ENCODE data around the gene MEIKIN. TPM values are rescaled to one million over a fixed set of nuclear protein-coding genes. Genes with fewer than 3 reads are reported as not detected.

MEIKIN gene
- total RNA-seq, 1 experiment from 2014 or later = not detected

GRCh38 chr5:131854134-131854533 is 91.3 kb downstream of the MEIKIN start:
- Histone ChIP-seq H4K5ac (ENCODE audit: insufficient read length, low read depth, low read length) (no peak overlapping the region), H3K56ac (ENCODE audit: insufficient read length, low read depth, low read length) (no peak overlapping the region), H2AFZ (ENCODE audit: low read length) (no peak overlapping the region), H3K9ac (ENCODE audit: extremely low read depth, insufficient read length, low read length) (no peak overlapping the region), H3K79me1 (ENCODE audit: insufficient read depth, low read depth, low read length, poor library complexity, severe bottlenecking) (no peaks in the 10 kb centered on the region), H4K8ac (replicated peaks; ENCODE audit: insufficient read length, low read depth, low read length) (no peak overlapping the region), H3K18ac (ENCODE audit: insufficient read length, low read depth, low read length) (no peak overlapping the region), H3K4me1 (ENCODE audit: insufficient read depth, low read length) (no peaks in the 10 kb centered on the region), H2BK12ac (ENCODE audit: insufficient read length, low read depth, low read length) (no peak overlapping the region), H3K27ac (ENCODE audit: insufficient read length, low read depth, low read length) (no peak overlapping the region), H4K20me1 (ENCODE audit: control insufficient read depth, insufficient read depth, insufficient read length) (no peaks in the 10 kb centered on the region), H3K23ac (ENCODE audit: insufficient read length, low read depth, low read length) (no peak overlapping the region), H3K27me3 (ENCODE audit: insufficient read depth, low read length) (no peaks in the 10 kb centered on the region), H3K4me2 (ENCODE audit: insufficient read depth, insufficient read length, low read length) (no peak overlapping the region), H3T11ph (ENCODE audit: low read length) (no peak overlapping the region), H3K79me2 (ENCODE audit: insufficient read depth, low read length) (no peaks in the 10 kb centered on the region), H3K23me2 (ENCODE audit: insufficient read length, low read depth, low read length, poor library complexity, severe bottlenecking) (no peaks in the 10 kb centered on the region), H2AK5ac (ENCODE audit: insufficient read length, low read length) (no peak overlapping the region), H2BK120ac (ENCODE audit: low read depth, low read length, poor library complexity, severe bottlenecking) (no peak overlapping the region), H2BK15ac (ENCODE audit: low read depth, low read length) (no peak overlapping the region), H4K91ac (ENCODE audit: insufficient read length, low read depth, low read length) (no peak overlapping the region), H3K14ac (ENCODE audit: insufficient read depth, low read length) (no peak overlapping the region), H3K9me3 (ENCODE audit: control insufficient read depth, low read depth, low read length) (no peaks in the 10 kb centered on the region), H3K4ac (ENCODE audit: low read depth, low read length) (no peak overlapping the region), H2BK20ac (ENCODE audit: low read depth, low read length, poor library complexity, severe bottlenecking) (no peak overlapping the region), H2BK5ac (ENCODE audit: insufficient read length, low read length) (no peak overlapping the region)
- no peak overlapping the region for H3K4me3 Mint-ChIP-seq
- H3K27me3 Mint-ChIP-seq (ENCODE audit: low read depth) = peaks cover 2% of the 10 kb centered on the region; the same call in 1 of the 2 replicates
- no peak for DNase-seq
- peaks cover under 1 to 1% of the 10 kb centered on the region in 2 experiments; a peak in 4 of 5 replicates for H3K9me3 Mint-ChIP-seq
- TF ChIP-seq CTCF (conservative IDR thresholded peaks at IDR 0.05) = no peak
- H3K4me1 Mint-ChIP-seq = no peaks in the 10 kb centered on the region
- H3K36me3 Mint-ChIP-seq (ENCODE audit: insufficient read depth in 1 of 3, low read depth in 3 of 3) = peaks cover under 1% of the 10 kb centered on the region in 3 experiments; a peak in 4 of 7 replicates
- no peak overlapping the region for H3K27ac Mint-ChIP-seq

Measured in H9 (cell line).